DMS 273 (cell line): ENCODE results near the gene NCOR2.

Experiments used
- DNase-seq: peaks from one replicate; lab custom pipeline; 2025; ENCODE audit not compliant: unreplicated experiment; lab: John Stamatoyannopoulos, UW

NCOR2 gene

GRCh38 chr12:124529565-124530276 lies 37.7 kb downstream of the NCOR2 start:
- no peak for DNase-seq

GRCh38 chr12:124527861-124528561 lies 39.4 kb downstream of the NCOR2 start:
- peak; percentile 74 for DNase-seq

- no peak for DNase-seq
These were observed 41.3 kb downstream of the NCOR2 start for GRCh38 chr12:124525927-124526692.

- peak; percentile 85 for DNase-seq
These were observed 42.0 kb downstream of the NCOR2 start for GRCh38 chr12:124525455-124525854.

GRCh38 chr12:124524231-124524925 lies 43.0 kb downstream of the NCOR2 start:
- no peak for DNase-seq

- peak; percentile 94 for DNase-seq
These were observed 44.3 kb downstream of the NCOR2 start for GRCh38 chr12:124523071-124523470.

GRCh38 chr12:124520907-124521306 lies 46.5 kb downstream of the NCOR2 start:
- DNase-seq, result no peak

GRCh38 chr12:124520265-124520701 lies 47.1 kb downstream of the NCOR2 start:
- peak; percentile 72 for DNase-seq

GRCh38 chr12:124519746-124520145 lies 47.7 kb downstream of the NCOR2 start:
- DNase-seq, result peak; percentile 63

GRCh38 chr12:124518051-124518932 lies 49.1 kb downstream of the NCOR2 start:
- DNase-seq, result peak; percentile 98
